Activated B cell treated with CpG ODN at 0.5 μM for 24 hours (primary cell): ENCODE measurements around the gene ART5. TPM values are rescaled to one million over a fixed set of nuclear protein-coding genes. Genes with fewer than 3 reads are reported as not detected.

Experiments used
- ATAC-seq: fragments of 200-7000 bp; cut with Tn5 transposase; one replicate; pipeline ENCODE4 v1.10.0; 2021; ENCODE audit warnings: low read depth, mild to moderate bottlenecking, moderate library complexity
- CTCF ChIA-PET: fragments of 350-600 bp; sonication (Branson Sonifier 250); formaldehyde crosslinking; loops from one replicate; lab custom pipeline; 2021; ENCODE audit warnings: antibody characterized with exemption; lab: Charles Lee
- POLR2A ChIA-PET: fragments of 350-600 bp; sonication (Branson Sonifier 250); formaldehyde crosslinking; loops from one replicate; lab custom pipeline; 2021; ENCODE audit warnings: antibody characterized with exemption; lab: Charles Lee
- DNase-seq: peaks from one replicate; pipeline ENCODE4 v3.0.0; 2022
- H3K27ac Mint-ChIP-seq: one replicate; pipeline ENCODE4 v1.8.0; 2020; ENCODE audit warnings: mixed read lengths
- H3K27me3 Mint-ChIP-seq: one replicate; pipeline ENCODE4 v1.8.0; 2021; ENCODE audit warnings: mixed read lengths
- H3K36me3 Mint-ChIP-seq: one replicate; pipeline ENCODE4 v1.8.0; 2021; ENCODE audit warnings: low read depth, mixed read lengths
- H3K4me1 Mint-ChIP-seq: one replicate; pipeline ENCODE4 v1.8.0; 2021; ENCODE audit warnings: mixed read lengths
- H3K4me3 Mint-ChIP-seq: one replicate; pipeline ENCODE4 v1.8.0; 2020; ENCODE audit warnings: mild to moderate bottlenecking, mixed read lengths
- H3K9me3 Mint-ChIP-seq: one replicate; pipeline ENCODE4 v1.8.0; 2020; ENCODE audit warnings: mixed read lengths
- CTCF ChIP-seq: fragments of 200-600 bp; IDR thresholded peaks from one replicate; pipeline ENCODE4 v1.8.0; 2022; ENCODE audit warnings: antibody characterized with exemption, mild to moderate bottlenecking
- intact Hi-C: fragments of 100-400 bp; cut with micrococcal nuclease; formaldehyde crosslinking; loops from one replicate; pipeline ENCODE4 v1.15.1; 2024
- total RNA-seq: library from RNA; stranded (reverse); gene quantifications from 2 replicates; pipeline ENCODE4 v1.2.3, GENCODE V29; 2022

ART5 gene
- total RNA-seq, 1 donor from 2014 or later = not detected

DNA sequence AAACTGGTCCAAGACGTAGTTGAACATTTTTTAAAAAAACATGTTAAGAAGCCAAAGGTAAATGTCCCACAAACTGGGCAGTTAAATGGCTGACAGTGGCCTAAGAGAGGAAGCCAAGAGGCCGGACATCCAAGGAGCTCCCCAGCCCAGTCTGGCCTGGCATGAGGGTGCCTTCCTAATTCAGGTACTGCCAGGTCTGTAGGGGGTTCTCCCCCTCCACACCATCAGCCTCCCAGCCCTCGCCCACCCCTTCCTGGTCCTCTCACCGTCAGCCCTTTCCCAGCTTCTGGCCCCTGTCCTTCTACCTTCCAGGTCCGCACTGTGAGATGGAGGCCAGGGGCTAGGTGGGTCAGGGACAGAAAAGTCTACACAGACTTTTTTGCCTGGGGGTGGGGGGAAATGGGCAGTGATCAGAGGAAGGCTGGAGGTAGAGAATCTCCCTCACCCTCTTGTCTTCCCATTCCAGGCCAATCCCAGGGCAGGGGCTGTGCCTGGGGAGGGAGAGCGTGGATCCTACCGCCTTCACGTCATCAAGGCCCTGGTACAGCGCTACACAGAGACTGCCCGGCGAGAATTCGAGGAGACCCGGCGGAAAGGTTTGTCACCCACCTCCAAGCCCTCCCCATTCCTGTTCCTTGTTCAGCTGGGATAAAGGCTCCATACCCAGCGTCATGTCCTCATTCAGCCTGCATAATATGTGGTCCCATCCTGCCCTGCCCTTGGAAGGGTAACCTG lies 6.0 kb downstream of the ART5 start:
- H3K36me3 Mint-ChIP-seq = no peaks in the 10 kb centered on the region
- H3K27ac Mint-ChIP-seq = no peak overlapping the region
- CTCF ChIA-PET = no interaction called here
- DNase-seq (no peak), ATAC-seq (no peak)
- H3K4me3 Mint-ChIP-seq = no peak overlapping the region
- intact Hi-C loops = no loop called here
- H3K9me3 Mint-ChIP-seq = no peaks in the 10 kb centered on the region
- H3K4me1 Mint-ChIP-seq = no peaks in the 10 kb centered on the region
- TF ChIP-seq CTCF = no peak
- H3K27me3 Mint-ChIP-seq = peaks cover 22% of the 10 kb centered on the region
- POLR2A ChIA-PET = no interaction called here

DNA sequence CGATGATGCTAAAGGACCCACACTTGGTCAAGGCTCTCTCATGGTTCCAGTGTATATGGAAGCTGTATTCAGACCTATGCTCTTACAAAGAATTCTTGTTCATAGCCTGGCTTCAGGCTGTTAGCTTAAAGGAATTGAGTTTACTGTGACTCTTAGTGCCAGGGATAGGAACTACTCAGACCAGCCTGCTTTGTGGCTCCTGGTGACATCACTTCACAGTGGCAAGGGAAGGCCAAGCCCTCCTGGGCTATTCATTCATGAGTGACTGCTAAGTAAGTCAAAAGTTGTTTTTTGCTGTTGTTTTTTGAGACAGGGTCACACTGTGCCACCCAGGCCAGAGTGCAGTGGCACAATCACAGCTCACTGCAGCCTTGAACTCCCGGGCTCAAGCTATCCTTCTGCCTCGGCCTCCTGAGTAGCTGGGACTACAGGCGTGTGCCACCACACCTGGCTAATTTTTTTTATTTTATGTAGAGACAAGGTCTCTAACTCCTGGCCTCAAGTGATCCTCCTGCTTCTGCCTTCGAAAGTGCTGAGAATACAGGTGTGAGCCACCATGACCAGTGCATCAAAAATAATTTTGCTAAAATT lies 9.6 kb downstream of the ART5 start:
- CTCF ChIA-PET = no interaction called here
- POLR2A ChIA-PET = no interaction called here
- peaks cover 15% of the 10 kb centered on the region for H3K27me3 Mint-ChIP-seq
- no peaks in the 10 kb centered on the region for H3K36me3 Mint-ChIP-seq
- intact Hi-C loops = no loop called here
- DNase-seq (no peak), ATAC-seq (no peak)
- H3K4me1 Mint-ChIP-seq = no peaks in the 10 kb centered on the region
- no peaks in the 10 kb centered on the region for H3K9me3 Mint-ChIP-seq
- H3K27ac Mint-ChIP-seq = no peak overlapping the region
- H3K4me3 Mint-ChIP-seq = no peak overlapping the region
- TF ChIP-seq CTCF = no peak

DNA sequence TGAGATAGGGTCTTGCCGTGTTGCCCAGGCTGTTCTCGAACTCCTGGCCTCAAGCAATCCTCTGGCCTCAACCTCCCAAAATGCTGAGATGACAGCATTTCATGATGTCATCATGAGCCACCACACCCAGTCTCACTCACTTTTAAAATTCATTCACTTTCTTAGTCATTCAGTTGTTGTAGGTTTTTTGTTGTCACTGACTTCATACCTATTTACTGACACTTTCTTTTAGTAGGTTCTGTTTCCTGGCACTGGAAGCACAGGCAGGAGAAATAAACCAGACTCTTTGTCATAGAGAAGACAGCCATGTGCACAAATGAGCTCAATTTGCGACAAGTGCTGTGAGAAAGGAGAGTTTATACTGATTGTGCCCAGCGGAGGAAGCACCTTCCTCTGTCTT lies 10.5 kb downstream of the ART5 start:
- Mint-ChIP-seq H3K9me3 (no peaks in the 10 kb centered on the region), H3K27ac (no peak overlapping the region), H3K27me3 (peaks cover 12% of the 10 kb centered on the region), H3K36me3 (no peaks in the 10 kb centered on the region), H3K4me3 (no peak overlapping the region), H3K4me1 (no peaks in the 10 kb centered on the region)
- intact Hi-C loops = no loop called here
- TF ChIP-seq CTCF = no peak
- DNase-seq (no peak), ATAC-seq (no peak)
- CTCF ChIA-PET = no interaction called here
- POLR2A ChIA-PET = no interaction called here

- Mint-ChIP-seq H3K9me3 (no peaks in the 10 kb centered on the region), H3K27ac (no peak overlapping the region), H3K4me1 (no peaks in the 10 kb centered on the region), H3K27me3 (peaks cover 6% of the 10 kb centered on the region), H3K36me3 (no peaks in the 10 kb centered on the region), H3K4me3 (no peak overlapping the region)
- ChIA-PET CTCF (no interaction called here), POLR2A (no interaction called here)
- no peak for ATAC-seq
- no peak for DNase-seq
- no peak for TF ChIP-seq CTCF
- intact Hi-C loops = no loop called here
Measured at GRCh38 chr11:3627291-3627690, 14.5 kb downstream of the ART5 start.

DNA sequence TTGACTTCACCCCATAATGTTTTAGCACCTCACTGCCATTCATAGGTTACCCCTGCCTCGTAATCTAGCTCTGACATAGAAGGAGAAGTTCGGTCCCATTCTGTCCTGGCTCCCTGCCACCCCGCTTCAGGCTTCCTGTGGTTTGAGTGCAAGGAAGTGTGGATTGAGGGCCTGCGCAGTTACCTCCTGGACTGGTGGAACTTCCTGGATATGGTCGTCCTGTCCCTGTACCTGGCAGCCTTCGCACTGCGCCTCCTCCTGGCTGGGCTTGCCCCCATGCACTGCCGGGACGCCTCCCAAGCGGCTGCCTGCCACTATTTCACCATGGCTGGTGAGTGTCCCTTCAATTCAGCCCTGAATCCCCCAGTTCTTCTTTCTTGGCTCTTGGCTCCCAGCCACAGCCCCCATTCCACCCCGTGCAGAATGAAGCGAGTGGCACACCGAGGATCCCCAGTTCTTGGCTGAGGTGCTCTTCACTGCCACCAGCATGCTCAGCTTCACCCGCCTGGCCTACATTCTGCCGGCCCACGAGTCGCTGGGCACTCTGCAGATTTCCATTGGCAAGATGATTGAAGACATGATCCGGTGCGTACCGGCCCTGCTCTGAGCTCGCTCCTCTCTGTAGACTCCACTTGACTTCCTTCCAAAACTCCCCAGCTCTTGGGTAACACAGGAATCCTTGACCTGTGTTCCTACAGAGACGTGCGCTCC lies 15.4 kb downstream of the ART5 start:
- Mint-ChIP-seq H3K9me3 (no peaks in the 10 kb centered on the region), H3K27ac (no peak overlapping the region), H3K4me1 (no peaks in the 10 kb centered on the region), H3K4me3 (no peak overlapping the region), H3K36me3 (no peaks in the 10 kb centered on the region), H3K27me3 (peaks cover 6% of the 10 kb centered on the region)
- DNase-seq (no peak), ATAC-seq (no peak)
- intact Hi-C loops = no loop called here
- no peak for TF ChIP-seq CTCF
- ChIA-PET POLR2A (no interaction called here), CTCF (no interaction called here)
